Limb (tissue), 2 donors: ENCODE results near the gene HIRA.
"Not testable (repeated sequence)": the region's sequence is repeated elsewhere in the genome, so short reads cannot be mapped to it uniquely, and the experiment has no call there.

Experiments
- DNase-seq, 2 donors: peaks; one replicate each; pipeline ENCODE4 v3.0.0-alpha.2; 2016; ENCODE audit errors: extremely low spot score in 2 of 2

Gene HIRA

GRCh38 chr22:19443544-19444211 is 12.1 kb upstream of the HIRA start:
- DNase-seq: no peak

GRCh38 chr22:19442166-19442565 is 10.6 kb upstream of the HIRA start:
- DNase-seq: no peak

GRCh38 chr22:19440411-19441195 is 9.1 kb upstream of the HIRA start:
- no peak for DNase-seq

GRCh38 chr22:19438298-19438697 is 6.8 kb upstream of the HIRA start:
- no peak for DNase-seq

- not testable (repeated sequence) for DNase-seq
Measured at GRCh38 chr22:19436444-19437161, 5.1 kb upstream of the HIRA start.

GRCh38 chr22:19434829-19435580 is 3.5 kb upstream of the HIRA start:
- DNase-seq: no peak

GRCh38 chr22:19434401-19434800 is 2.9 kb upstream of the HIRA start:
- no peak for DNase-seq

GRCh38 chr22:19432133-19432851 is 759 bp upstream of the HIRA start, which contains the start of gene MRPL40:
TSS of gene MRPL40 (plus strand) at chr22:19432545. CDS start at chr22:19432555, 10 bp downstream.
- peak; percentile 92 to 95 for DNase-seq

- DNase-seq: peak in 1 of 2 donors; percentile 56
Measured at GRCh38 chr22:19430890-19431541, 517 bp downstream of the HIRA start.

GRCh38 chr22:19429950-19430889 is 1.3 kb downstream of the HIRA start:
- DNase-seq: peak in 1 of 2 donors; percentile 37

GRCh38 chr22:19424186-19424500 is 7.4 kb downstream of the HIRA start:
- no peak for DNase-seq

GRCh38 chr22:19422440-19423301 is 8.9 kb downstream of the HIRA start:
- DNase-seq: no peak

GRCh38 chr22:19420321-19420720 is 11.2 kb downstream of the HIRA start:
- DNase-seq: no peak

GRCh38 chr22:19419464-19420178 is 11.9 kb downstream of the HIRA start:
- DNase-seq: no peak

- DNase-seq: no peak
Measured at GRCh38 chr22:19419086-19419463, 12.5 kb downstream of the HIRA start.

- DNase-seq: no peak
Measured at GRCh38 chr22:19412923-19413322, 18.6 kb downstream of the HIRA start.

GRCh38 chr22:19412478-19412877 is 19.1 kb downstream of the HIRA start:
- no peak for DNase-seq

GRCh38 chr22:19411690-19412045 is 19.9 kb downstream of the HIRA start:
- DNase-seq: no peak
